Neural crest cell (in vitro differentiated cells): ENCODE results near the gene WDR82. TPM values are rescaled to one million over a fixed set of nuclear protein-coding genes. Genes with fewer than 3 reads are reported as not detected.

Source experiments
- DNase-seq: peaks from one replicate; pipeline ENCODE4 v3.0.0; 2021; ENCODE audit warnings: low read depth, mixed read lengths, low spot score
- H3K27ac Mint-ChIP-seq: one replicate; pipeline ENCODE4 v1.8.0; 2021; ENCODE audit warnings: mild to moderate bottlenecking, mixed read lengths; ENCODE audit not compliant: unreplicated experiment
- H3K27me3 Mint-ChIP-seq: 2 replicates; pipeline ENCODE4 v1.8.0; 2021; ENCODE audit warnings: low read depth, mild to moderate bottlenecking, mixed read lengths
- H3K36me3 Mint-ChIP-seq: 2 replicates; pipeline ENCODE4 v1.8.0; 2021; ENCODE audit warnings: low read depth, mild to moderate bottlenecking, mixed read lengths
- H3K4me1 Mint-ChIP-seq: 2 replicates; pipeline ENCODE4 v1.8.0; 2021; ENCODE audit warnings: mixed read lengths
- H3K4me3 Mint-ChIP-seq: one replicate; pipeline ENCODE4 v1.8.0; 2021; ENCODE audit warnings: mild to moderate bottlenecking, mixed read lengths
- H3K9me3 Mint-ChIP-seq: 2 replicates; pipeline ENCODE4 v1.8.0; 2021; ENCODE audit warnings: mixed read lengths
- CTCF ChIP-seq: fragments of 200-600 bp; sonication (generic); conservative IDR thresholded peaks from 2 replicates; pipeline ENCODE4 v1.5.0; 2021; ENCODE audit warnings: antibody characterized with exemption, mild to moderate bottlenecking
- total RNA-seq: library from RNA; stranded (reverse); gene quantifications from 2 replicates; pipeline ENCODE4 v1.2.1, GENCODE V29; 2021

Gene WDR82
- total RNA-seq, 1 donor from 2014 or later: 114 TPM

- Mint-ChIP-seq H3K27me3 (no peaks in the 10 kb centered on the region), H3K27ac (no peak overlapping the region), H3K9me3 (no peaks in the 10 kb centered on the region), H3K4me1 (peaks cover 4% of the 10 kb centered on the region), H3K36me3 (no peaks in the 10 kb centered on the region), H3K4me3 (no peak overlapping the region)
- no peak for DNase-seq
- no peak for TF ChIP-seq CTCF
Observed at GRCh38 chr3:52221563-52222318, 56.7 kb downstream of the WDR82 start.

- no peaks in the 10 kb centered on the region for H3K9me3 Mint-ChIP-seq
- no peak overlapping the region for H3K4me3 Mint-ChIP-seq
- H3K27ac Mint-ChIP-seq: no peak overlapping the region
- no peaks in the 10 kb centered on the region for H3K27me3 Mint-ChIP-seq
- H3K36me3 Mint-ChIP-seq: no peaks in the 10 kb centered on the region
- no peak for DNase-seq
- no peak for TF ChIP-seq CTCF
- peaks cover 4% of the 10 kb centered on the region for H3K4me1 Mint-ChIP-seq
Observed at GRCh38 chr3:52221141-52221562, 57.3 kb downstream of the WDR82 start.

- peak overlapping the region; percentile 2 for H3K4me3 Mint-ChIP-seq
- peak; percentile 92 for TF ChIP-seq CTCF
- peak; percentile 97 for DNase-seq
- no peak overlapping the region for H3K27ac Mint-ChIP-seq
- H3K27me3 Mint-ChIP-seq: no peaks in the 10 kb centered on the region
- peaks cover 4% of the 10 kb centered on the region for H3K4me1 Mint-ChIP-seq
- peaks cover 2% of the 10 kb centered on the region for H3K36me3 Mint-ChIP-seq
- H3K9me3 Mint-ChIP-seq: no peaks in the 10 kb centered on the region
Observed at GRCh38 chr3:52220380-52221026, 57.9 kb downstream of the WDR82 start.

- Mint-ChIP-seq H3K27ac (peak overlapping the region; percentile 43), H3K36me3 (peaks cover 8% of the 10 kb centered on the region)
Observed at GRCh38 chr3:52218937-52219650, 59.4 kb downstream of the WDR82 start.

More at GRCh38 chr3:52218937-52219650, 59.4 kb downstream of the WDR82 start:
- Mint-ChIP-seq H3K27me3 (no peaks in the 10 kb centered on the region), H3K9me3 (no peaks in the 10 kb centered on the region), H3K4me1 (peaks cover 4% of the 10 kb centered on the region), H3K4me3 (no peak overlapping the region)
- DNase-seq: no peak
- no peak for TF ChIP-seq CTCF
